Calu3 (cell line): ENCODE measurements around the gene ST6GALNAC1. TPM values are rescaled to one million over a fixed set of nuclear protein-coding genes. Genes with fewer than 3 reads are reported as not detected.

Experiments used
- BruUV-seq: library from RNA; stranded (reverse); fragments of 400-500 nt; replicated peaks from 2 replicates; lab custom pipeline; 2021; lab: Mats Ljungman, UMichigan
- CTCF ChIA-PET: fragments of 300-600 bp; sonication (Branson Sonifier 250); formaldehyde crosslinking; loops from one replicate; lab custom pipeline; 2022; ENCODE audit warnings: antibody characterized with exemption; lab: Charles Lee
- DNase-seq: peaks from one replicate; pipeline ENCODE4 v3.0.0; 2022
- H3K27ac Mint-ChIP-seq: one replicate; pipeline ENCODE4 v1.8.0; 2022; ENCODE audit warnings: mixed read lengths; ENCODE audit not compliant: unreplicated experiment
- H3K27me3 Mint-ChIP-seq: one replicate; pipeline ENCODE4 v1.8.0; 2022; ENCODE audit warnings: mixed read lengths; ENCODE audit not compliant: unreplicated experiment
- H3K36me3 Mint-ChIP-seq: one replicate; pipeline ENCODE4 v1.8.0; 2022; ENCODE audit warnings: mild to moderate bottlenecking, moderate library complexity, mixed read lengths; ENCODE audit not compliant: insufficient read depth, unreplicated experiment
- H3K4me1 Mint-ChIP-seq: one replicate; pipeline ENCODE4 v1.8.0; 2022; ENCODE audit warnings: mild to moderate bottlenecking, low read depth, mixed read lengths; ENCODE audit not compliant: unreplicated experiment
- H3K4me3 Mint-ChIP-seq: one replicate; pipeline ENCODE4 v1.8.0; 2022; ENCODE audit warnings: mild to moderate bottlenecking, low read depth, moderate library complexity, mixed read lengths; ENCODE audit not compliant: unreplicated experiment
- H3K9me3 Mint-ChIP-seq: one replicate; pipeline ENCODE4 v1.8.0; 2022; ENCODE audit warnings: low read depth, mixed read lengths; ENCODE audit not compliant: unreplicated experiment
- intact Hi-C: fragments of 100-400 bp; cut with micrococcal nuclease; formaldehyde crosslinking; loops from one replicate; pipeline ENCODE4 v1.10.0; 2022; ENCODE audit not compliant: unreplicated experiment
- total RNA-seq: library from RNA; stranded (reverse); gene quantifications from 2 replicates; pipeline ENCODE4 v1.2.3, GENCODE V29; 2022
- TF ChIP-seq, protein P1 (sequence below): fragments of 200-600 bp; IDR thresholded peaks from one replicate; pipeline ENCODE4 v1.8.0; 2022; ENCODE audit warnings: antibody characterized with exemption; ENCODE audit not compliant: unreplicated experiment

ST6GALNAC1 gene
- total RNA-seq, 1 experiment from 2014 or later = 52.4 TPM

DNA sequence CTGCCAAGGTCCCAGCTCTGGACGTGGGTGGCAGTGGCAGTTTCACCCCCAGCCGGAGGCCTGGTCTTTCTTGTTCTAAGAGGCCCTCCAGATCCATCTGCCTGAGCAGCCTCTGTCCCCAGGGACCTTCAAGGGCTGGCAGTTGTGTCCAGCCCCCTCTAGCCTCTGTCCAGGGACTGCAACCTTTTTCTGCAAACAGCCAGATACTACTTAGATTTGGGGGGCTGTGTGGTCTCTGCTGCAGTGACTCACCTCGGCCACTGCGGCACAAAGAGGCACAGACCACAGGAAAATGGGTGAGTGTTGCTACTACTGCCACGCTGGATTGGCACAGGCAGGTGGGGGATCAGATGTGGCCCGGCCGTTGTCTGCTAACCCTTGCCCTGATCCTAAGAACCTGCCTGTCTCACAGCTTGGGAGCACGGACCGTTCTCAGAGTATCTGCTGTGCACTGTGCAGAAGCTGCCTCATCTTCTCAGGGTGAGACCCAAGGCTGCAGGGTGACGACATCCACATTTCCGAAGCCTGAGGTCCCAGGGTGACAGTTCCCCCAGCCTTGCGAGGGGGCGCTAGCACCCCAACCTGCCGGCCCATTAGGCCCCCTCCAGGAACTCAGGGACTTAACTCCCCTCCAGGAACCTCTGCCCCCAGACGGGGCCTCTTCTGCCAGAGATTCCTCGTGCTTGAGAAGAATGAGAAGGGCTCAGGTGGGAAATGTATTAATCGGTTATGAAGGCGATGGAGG, 39.6 kb upstream of the ST6GALNAC1 start:
- no peak for DNase-seq
- Mint-ChIP-seq H3K4me1 (peaks cover 6% of the 10 kb centered on the region), H3K4me3 (no peak overlapping the region), H3K36me3 (no peaks in the 10 kb centered on the region), H3K27me3 (peaks cover 8% of the 10 kb centered on the region), H3K9me3 (no peaks in the 10 kb centered on the region), H3K27ac (no peak overlapping the region)
- BruUV-seq = no TSS peak
- intact Hi-C loops = no loop called here
- CTCF ChIA-PET = interaction anchor here (0.6 kb wide), 1 partner anchor 12 kb away, joined by 3 read pairs; no protein-coding TSS in a partner anchor
- TF ChIP-seq, protein P1, sequence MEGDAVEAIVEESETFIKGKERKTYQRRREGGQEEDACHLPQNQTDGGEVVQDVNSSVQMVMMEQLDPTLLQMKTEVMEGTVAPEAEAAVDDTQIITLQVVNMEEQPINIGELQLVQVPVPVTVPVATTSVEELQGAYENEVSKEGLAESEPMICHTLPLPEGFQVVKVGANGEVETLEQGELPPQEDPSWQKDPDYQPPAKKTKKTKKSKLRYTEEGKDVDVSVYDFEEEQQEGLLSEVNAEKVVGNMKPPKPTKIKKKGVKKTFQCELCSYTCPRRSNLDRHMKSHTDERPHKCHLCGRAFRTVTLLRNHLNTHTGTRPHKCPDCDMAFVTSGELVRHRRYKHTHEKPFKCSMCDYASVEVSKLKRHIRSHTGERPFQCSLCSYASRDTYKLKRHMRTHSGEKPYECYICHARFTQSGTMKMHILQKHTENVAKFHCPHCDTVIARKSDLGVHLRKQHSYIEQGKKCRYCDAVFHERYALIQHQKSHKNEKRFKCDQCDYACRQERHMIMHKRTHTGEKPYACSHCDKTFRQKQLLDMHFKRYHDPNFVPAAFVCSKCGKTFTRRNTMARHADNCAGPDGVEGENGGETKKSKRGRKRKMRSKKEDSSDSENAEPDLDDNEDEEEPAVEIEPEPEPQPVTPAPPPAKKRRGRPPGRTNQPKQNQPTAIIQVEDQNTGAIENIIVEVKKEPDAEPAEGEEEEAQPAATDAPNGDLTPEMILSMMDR = no peak

DNA sequence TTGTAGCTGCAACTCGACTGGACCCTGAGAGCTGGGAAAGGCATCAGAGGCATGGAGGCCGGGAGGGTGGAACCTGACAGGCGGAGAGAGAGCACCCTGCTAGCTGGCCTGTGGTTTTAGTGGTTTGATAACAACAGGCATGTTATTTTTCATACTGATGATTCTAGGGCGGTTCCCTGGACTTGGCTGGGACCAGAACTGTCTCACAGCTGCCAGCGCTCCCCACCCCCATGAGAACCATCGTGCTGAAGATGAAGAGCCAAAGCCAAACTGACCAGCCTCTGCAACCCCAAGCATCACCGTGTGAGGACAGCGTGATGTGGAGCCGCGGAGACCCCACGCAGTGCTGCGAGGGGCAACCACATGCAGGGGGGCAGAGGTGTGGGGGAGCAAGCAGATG, 38.7 kb upstream of the ST6GALNAC1 start:
- no TSS peak for BruUV-seq
- no peak for DNase-seq
- intact Hi-C loops = no loop called here
- no peaks in the 10 kb centered on the region for H3K36me3 Mint-ChIP-seq
- H3K27ac Mint-ChIP-seq = no peak overlapping the region
- H3K9me3 Mint-ChIP-seq = no peaks in the 10 kb centered on the region
- TF ChIP-seq, protein P1 = no peak
- H3K4me3 Mint-ChIP-seq = no peak overlapping the region
- no peaks in the 10 kb centered on the region for H3K27me3 Mint-ChIP-seq
- CTCF ChIA-PET = interaction anchor here (1.4 to 1.7 kb wide), 5 partner anchors 11 to 159 kb away, joined by 5 to 19 read pairs (median 13); no protein-coding TSS in a partner anchor
- H3K4me1 Mint-ChIP-seq = peaks cover 6% of the 10 kb centered on the region

DNA sequence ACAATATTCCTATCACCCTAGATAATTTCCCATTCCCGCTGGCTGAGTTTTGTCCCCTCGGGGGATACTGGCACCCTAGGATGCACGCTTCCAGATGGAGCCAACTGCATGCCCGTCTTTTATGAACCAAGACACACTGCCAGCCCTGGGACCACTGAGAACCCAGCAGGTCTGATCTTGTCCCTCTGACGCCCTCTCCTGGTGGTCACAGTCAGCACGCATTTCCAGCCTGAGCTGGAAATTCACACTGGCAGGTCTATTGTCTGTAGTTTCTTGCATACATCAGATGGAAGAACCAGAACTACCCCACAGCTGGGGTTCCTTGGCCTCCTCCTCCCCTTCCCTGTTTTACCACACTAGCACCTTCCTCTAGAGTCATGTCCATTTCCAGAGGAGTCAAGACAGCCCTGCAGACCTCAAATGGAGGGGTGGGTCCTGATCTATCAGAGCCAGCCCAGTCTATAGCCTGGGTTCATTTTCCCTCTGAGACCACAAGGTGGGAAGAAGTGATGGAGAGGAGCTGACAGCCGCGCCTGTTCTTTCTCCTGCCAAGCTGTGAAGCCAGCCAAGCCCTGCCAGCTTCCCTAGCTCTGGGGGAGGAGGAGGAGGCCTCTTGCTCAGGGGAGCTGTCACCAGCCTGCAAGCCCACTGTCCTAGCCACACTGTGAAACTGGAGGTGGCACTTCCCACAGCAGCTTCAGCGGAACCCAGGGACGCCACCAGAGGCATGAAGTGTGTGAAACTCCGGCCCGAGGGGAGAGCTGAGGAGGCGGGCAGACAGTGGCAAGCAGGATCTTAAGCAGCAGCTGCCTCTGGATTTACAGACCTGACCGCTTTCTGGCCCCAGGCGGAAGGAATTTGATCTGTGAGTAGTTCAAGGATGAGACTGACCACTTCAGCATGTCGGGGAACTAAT, 37.9 kb upstream of the ST6GALNAC1 start:
- no peak overlapping the region for H3K4me3 Mint-ChIP-seq
- no peaks in the 10 kb centered on the region for H3K36me3 Mint-ChIP-seq
- TF ChIP-seq, protein P1 = peak; percentile 68
- intact Hi-C loops = loop anchor here (1.0 kb wide), 2 partner anchors 40 to 123 kb away; no protein-coding TSS in a partner anchor
- H3K27me3 Mint-ChIP-seq = no peaks in the 10 kb centered on the region
- H3K9me3 Mint-ChIP-seq = no peaks in the 10 kb centered on the region
- BruUV-seq = no TSS peak
- H3K27ac Mint-ChIP-seq = no peak overlapping the region
- peak; percentile 85 for DNase-seq
- CTCF ChIA-PET = interaction anchor here (0.6 to 1.7 kb wide), 17 partner anchors 9 to 417 kb away, joined by 3 to 19 read pairs (median 5); partner anchors contain the start of genes ST6GALNAC1 and ST6GALNAC2
- H3K4me1 Mint-ChIP-seq = peaks cover 6% of the 10 kb centered on the region

DNA sequence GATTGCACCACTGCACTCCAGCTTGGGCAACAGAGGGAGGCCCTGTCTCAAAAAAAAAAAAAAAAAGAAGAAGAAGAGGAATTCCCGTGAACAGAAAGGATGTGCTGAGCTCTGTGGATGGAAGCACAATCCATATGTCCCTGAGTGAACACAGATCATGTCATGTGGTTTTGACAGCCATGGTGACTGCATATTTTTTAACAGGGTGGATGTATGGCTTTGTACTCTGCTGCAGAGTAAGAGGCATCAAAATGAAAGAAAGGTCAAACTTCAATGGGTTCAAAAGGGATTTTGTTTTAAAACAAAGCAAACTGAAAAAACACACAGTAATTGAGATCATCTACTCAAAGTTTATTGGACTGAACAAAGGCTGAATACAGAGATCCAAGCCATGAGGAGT, 35.7 kb upstream of the ST6GALNAC1 start:
- no peaks in the 10 kb centered on the region for H3K27me3 Mint-ChIP-seq
- no peaks in the 10 kb centered on the region for H3K36me3 Mint-ChIP-seq
- intact Hi-C loops = no loop called here
- CTCF ChIA-PET = interaction anchor here (0.6 to 0.7 kb wide), 2 partner anchors 86 to 655 kb away, joined by 3 read pairs; no protein-coding TSS in a partner anchor
- no peak overlapping the region for H3K27ac Mint-ChIP-seq
- BruUV-seq = no TSS peak
- no peak for DNase-seq
- H3K4me3 Mint-ChIP-seq = no peak overlapping the region
- peaks cover 6% of the 10 kb centered on the region for H3K4me1 Mint-ChIP-seq
- TF ChIP-seq, protein P1 = no peak
- H3K9me3 Mint-ChIP-seq = no peaks in the 10 kb centered on the region
